Endometrial microvascular endothelial cells (primary cell): ENCODE data around the gene COL16A1. TPM values are rescaled to one million over a fixed set of nuclear protein-coding genes. Genes with fewer than 3 reads are reported as not detected.

Experiments used
- in situ Hi-C: cut with HindIII; loops from 2 replicates; pipeline ENCODE4 v1.10.0; 2017; ENCODE audit warnings: low sequenced_read_pairs, low pct_unique_long_range_greater_than_20kb; ENCODE audit errors: inconsistent ontology term
- total RNA-seq: library from RNA; depleted of rRNA; stranded (reverse); fragments of >200 nt; gene quantifications from one replicate; pipeline ENCODE4 v1.2.3, GENCODE V29; 2015; ENCODE audit errors: inconsistent ontology term

COL16A1 gene
- total RNA-seq, 1 donor from 2014 or later = 0.28 TPM

GRCh38 chr1:31734582-31735107 lies 30.8 kb upstream of the COL16A1 start:
- in situ Hi-C loops = no loop called here

DNA sequence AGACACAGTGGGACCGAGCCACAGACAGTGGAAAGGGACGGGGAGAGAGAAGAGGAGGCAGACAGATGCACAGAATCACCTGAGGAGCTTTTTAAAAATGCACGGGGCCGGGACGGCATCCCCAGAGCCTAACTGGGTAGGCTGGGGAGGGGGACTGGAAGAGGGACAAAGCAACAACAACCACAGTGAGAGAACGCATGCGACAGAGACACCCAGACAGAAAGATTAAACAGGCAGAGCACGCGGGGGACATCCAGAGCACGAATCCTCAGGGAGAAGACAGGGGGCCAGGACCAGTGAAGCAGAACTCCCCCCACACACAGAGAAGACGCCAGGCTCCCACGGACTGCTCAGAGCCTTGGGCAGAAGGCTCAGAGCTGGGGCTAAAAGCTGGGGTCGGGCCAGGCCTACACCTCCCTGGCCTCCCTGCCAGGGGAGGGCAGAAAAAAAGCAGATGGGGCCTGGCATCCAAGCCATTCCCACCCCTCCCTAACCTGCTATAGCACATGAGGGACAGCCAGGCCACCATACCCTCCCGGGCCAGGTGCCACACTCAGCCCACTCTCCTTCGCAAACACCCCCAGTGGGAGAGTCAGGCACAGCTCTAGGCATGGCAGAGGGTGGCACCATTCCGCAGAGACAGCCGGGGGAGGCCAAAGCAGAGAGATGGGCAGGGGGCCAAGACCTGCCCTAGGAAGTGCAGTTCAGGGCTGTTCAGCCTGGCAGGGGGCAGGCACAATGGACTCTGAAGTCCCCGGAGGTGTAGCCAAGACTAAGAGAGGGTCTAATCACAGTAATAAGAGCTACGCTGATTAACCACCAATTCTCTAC lies 29.8 kb upstream of the COL16A1 start:
- in situ Hi-C loops = no loop called here

DNA sequence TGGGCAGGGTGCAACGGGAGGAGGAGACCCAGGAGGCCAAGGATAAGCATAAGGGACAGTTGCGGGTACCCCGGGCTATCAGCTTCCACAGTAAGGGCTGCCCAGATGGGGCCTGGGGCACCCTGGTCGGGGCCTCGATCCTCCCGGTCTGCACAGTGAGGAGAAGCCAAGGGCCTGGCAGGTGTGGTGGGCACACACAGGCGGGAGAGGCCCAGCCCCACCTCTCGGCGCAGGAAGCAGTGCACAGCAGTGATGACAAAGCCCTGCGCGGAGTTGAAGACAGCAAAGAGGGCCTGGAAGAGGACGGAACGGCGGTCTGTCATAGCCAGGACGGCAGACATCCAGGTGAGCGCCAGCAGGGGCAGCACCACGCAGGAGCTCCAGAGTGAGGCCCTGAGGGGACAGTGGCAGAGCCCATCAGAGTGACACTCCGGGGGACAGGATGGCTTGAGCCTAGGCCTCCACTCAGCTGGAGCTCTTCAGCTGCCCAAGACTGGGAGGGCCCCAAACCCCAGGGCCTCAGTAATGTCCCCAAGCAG lies 29.0 kb upstream of the COL16A1 start:
- in situ Hi-C loops = no loop called here

GRCh38 chr1:31732343-31732742 lies 28.5 kb upstream of the COL16A1 start:
- in situ Hi-C loops = no loop called here

DNA sequence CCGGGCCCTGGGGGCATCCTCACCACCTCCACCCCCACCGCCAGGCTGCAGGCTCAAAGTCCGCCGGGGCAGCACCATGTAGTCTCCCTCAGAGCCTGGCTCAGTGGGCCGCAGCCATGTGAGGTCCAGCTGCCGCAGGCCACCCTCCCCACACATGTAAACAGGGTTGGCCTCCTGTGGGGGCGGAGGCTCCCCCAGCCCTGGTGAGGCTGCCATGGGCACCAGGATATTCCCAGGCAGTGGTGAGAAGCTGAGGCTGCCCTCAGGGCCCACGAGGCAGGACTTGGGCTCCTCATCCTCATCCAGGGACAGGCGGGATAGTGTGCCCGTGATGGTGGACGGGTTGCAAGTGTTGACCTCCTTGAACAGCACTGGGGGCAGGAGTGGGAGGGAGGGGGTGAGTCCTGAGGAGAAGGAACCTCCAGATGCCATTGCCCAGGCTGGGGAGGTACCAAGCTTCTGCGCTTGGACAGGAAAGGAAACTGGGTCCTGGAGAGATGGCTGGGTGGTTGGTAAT lies 27.3 kb upstream of the COL16A1 start:
- in situ Hi-C loops = no loop called here

GRCh38 chr1:31730336-31731048 lies 26.7 kb upstream of the COL16A1 start:
- in situ Hi-C loops = no loop called here

DNA sequence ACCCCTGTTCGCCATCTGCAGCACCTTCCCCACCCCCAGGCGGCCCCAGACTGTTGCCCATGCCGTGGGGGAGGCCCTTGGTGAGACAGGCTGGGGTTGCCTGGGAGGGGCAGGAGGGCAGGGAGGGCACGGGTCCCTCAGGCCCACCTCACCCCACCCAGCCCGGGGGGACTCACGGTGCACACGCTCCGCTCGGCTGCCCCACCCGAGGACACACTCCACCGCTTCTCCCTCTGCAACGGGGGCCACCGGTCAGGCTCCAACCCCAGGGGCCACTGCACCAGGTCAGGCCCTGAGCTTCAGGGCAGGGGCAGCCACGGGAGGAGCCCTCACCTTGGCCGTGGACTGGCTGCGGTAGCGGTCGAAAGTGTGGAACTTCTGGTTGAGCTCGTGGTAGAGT lies 24.0 kb upstream of the COL16A1 start:
- in situ Hi-C loops = no loop called here

- in situ Hi-C loops = no loop called here
These were observed 23.4 kb upstream of the COL16A1 start for GRCh38 chr1:31727195-31727594.

GRCh38 chr1:31726715-31727114 lies 22.9 kb upstream of the COL16A1 start:
- in situ Hi-C loops = no loop called here

GRCh38 chr1:31725777-31726535 lies 22.1 kb upstream of the COL16A1 start:
- in situ Hi-C loops = no loop called here

GRCh38 chr1:31725134-31725533 lies 21.3 kb upstream of the COL16A1 start:
- in situ Hi-C loops = no loop called here

DNA sequence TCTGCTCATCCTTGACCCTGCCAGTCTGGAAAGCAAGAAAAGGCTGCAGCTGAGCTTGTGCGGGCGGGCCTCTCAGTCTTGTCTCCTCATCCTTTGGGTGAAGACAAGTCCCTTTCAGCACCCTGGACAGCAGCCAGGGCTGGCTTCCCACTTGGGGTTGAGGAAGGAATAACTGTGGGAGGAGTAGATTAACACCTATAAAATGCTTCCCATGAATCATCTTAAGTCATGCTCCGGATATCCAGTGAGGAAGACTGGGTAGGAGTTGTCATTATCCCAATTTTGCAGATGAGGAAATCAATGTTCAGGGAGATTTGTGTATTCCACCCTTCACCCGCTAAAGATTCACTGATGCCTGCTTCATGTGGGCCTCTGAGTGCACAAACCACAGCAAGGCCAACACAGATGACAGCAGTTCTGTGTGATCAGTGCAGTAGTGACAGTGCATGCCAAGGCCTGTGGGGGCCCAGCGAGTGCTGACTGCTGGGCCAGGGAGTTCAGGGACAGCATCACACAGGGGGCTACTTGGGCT lies 20.1 kb upstream of the COL16A1 start:
- in situ Hi-C loops = no loop called here

DNA sequence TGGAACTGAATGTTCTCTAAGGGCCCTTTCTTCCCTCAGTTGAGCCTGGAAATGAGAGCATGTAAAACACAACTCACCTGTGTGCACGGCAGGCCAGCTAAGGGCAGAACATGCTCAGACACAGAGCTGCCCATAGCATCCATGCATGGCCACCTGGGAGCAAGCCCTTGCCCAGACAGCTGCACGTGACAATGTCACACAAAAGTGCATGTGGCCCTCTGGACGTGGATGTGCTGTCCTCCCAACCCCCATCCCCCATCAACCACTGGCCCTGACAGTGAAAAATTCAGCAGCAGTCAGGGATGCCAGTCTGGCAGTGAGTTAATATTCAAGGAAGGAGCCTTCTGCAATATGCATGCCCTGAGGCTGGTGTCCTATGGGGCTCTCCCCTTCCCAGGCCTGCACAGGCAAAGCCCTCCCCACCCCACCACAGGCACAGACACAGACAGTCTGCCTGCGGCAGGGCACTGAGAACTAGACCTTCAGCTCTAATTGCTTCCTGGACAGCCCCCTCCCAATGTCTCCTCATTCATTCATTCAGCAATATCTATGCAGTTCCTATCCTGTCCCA lies 14.6 kb upstream of the COL16A1 start:
- in situ Hi-C loops = no loop called here

DNA sequence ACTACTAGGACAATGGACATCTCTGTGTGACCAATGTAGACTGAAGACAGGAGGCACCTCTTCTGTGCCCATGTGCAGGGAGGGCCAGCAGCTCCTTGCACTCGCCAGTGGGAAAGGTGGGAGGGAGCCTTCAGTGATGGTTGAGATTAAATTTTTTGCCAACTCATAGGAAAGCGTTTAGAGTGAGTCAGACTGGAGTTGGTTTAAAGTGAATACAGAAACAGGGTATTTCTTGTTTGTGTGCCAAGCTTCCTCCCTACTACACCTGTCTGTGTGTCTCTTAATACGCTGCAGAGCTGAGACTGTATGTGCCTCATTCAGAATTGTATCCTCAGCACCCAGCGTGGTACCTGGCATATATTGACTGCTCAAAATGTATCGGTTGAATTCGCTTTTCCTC lies 13.5 kb upstream of the COL16A1 start:
- in situ Hi-C loops = no loop called here

- in situ Hi-C loops = no loop called here
These were observed 12.0 kb upstream of the COL16A1 start for GRCh38 chr1:31715873-31716220.

DNA sequence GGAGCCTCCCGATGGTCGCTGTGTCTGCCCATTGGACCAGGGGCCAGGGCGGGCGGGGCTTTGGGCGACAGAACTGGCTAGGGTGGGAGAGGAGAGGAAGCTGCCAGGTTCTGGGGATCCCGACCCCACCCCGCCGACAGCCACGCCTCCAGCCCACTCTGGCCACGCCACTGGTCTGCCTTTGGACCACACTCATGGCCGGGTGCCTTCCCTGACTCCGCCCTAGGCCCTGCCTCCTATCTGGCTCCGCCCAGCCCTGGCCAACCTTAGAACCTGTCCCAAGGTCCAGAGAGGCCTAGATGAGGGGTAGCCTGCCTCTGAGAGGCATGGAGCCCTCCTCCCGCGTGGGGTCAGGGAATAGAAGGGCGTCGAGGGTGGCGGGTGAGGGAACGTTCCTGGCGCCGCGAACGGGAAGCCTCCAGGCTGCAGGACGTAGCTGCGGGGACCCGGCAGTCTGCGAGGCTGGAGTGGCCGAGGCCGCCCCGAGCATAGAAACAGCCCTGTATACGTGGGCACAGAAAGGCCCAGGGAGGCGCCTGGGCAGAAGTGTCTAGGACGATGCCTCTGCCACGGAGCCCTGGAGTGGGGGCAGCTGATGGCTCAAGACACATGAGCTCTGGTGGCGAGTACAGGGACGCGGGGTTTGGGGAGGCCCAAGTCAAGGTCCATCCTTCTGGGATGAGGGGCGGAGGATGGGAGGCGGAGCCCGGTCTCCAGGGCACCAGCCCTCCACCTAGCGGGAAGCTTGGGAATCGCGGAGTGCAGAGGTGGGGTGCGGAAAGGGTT lies 11.5 kb upstream of the COL16A1 start:
- in situ Hi-C loops = no loop called here

- in situ Hi-C loops = no loop called here
These were observed 10.7 kb upstream of the COL16A1 start for GRCh38 chr1:31714442-31715086.
